HEK293 (cell line): ENCODE data around the gene EPS8.

Experiments used
- AEBP2 ChIP-seq: fragments of 450-650 bp; formaldehyde crosslinking; IDR thresholded peaks from 2 replicates; pipeline ENCODE4 v1.5.1; 2016; ENCODE audit warnings: missing biosample characterization, missing genetic modification characterization, borderline replicate concordance
- IKZF3 ChIP-seq: fragments of 450-650 bp; IDR thresholded peaks from 2 replicates; pipeline ENCODE4 v1.5.0; 2018; ENCODE audit warnings: missing biosample characterization, mild to moderate bottlenecking, missing genetic modification characterization, moderate library complexity
- PRDM1 ChIP-seq: fragments of 450-650 bp; formaldehyde crosslinking; IDR thresholded peaks from 2 replicates; pipeline ENCODE4; 2016; ENCODE audit warnings: missing biosample characterization, missing genetic modification characterization
- SP2 ChIP-seq: fragments of 450-650 bp; formaldehyde crosslinking; IDR thresholded peaks from 2 replicates; pipeline ENCODE4 v1.5.1; 2016; ENCODE audit warnings: missing biosample characterization, missing genetic modification characterization
- ZBTB7A ChIP-seq: fragments of 450-650 bp; formaldehyde crosslinking; IDR thresholded peaks from 2 replicates; pipeline ENCODE4 v1.5.1; 2016; ENCODE audit warnings: low read depth, missing biosample characterization, missing genetic modification characterization
- ZEB2 ChIP-seq: fragments of 450-650 bp; formaldehyde crosslinking; IDR thresholded peaks from 2 replicates; pipeline ENCODE4 v1.5.1; 2016; ENCODE audit warnings: missing biosample characterization, missing genetic modification characterization
- ZIC2 ChIP-seq: fragments of 450-650 bp; formaldehyde crosslinking; IDR thresholded peaks from 2 replicates; pipeline ENCODE4 v1.5.1; 2016; ENCODE audit warnings: missing biosample characterization, missing genetic modification characterization
- ZNF112 ChIP-seq: fragments of 450-650 bp; formaldehyde crosslinking; IDR thresholded peaks from 2 replicates; pipeline ENCODE4 v1.5.0; 2017; ENCODE audit warnings: missing biosample characterization, missing genetic modification characterization
- ZNF140 ChIP-seq: fragments of 450-650 bp; formaldehyde crosslinking; IDR thresholded peaks from 2 replicates; pipeline ENCODE4 v1.5.1; 2016; ENCODE audit warnings: missing biosample characterization, missing genetic modification characterization
- ZNF155 ChIP-seq: fragments of 450-650 bp; formaldehyde crosslinking; IDR thresholded peaks from 2 replicates; pipeline ENCODE4 v1.5.1; 2016; ENCODE audit warnings: missing biosample characterization, missing genetic modification characterization
- ZNF239 ChIP-seq: fragments of 450-650 bp; formaldehyde crosslinking; IDR thresholded peaks from 2 replicates; pipeline ENCODE4 v1.5.1; 2016; ENCODE audit warnings: missing biosample characterization, missing genetic modification characterization
- ZNF248 ChIP-seq: fragments of 450-650 bp; formaldehyde crosslinking; IDR thresholded peaks from 2 replicates; pipeline ENCODE4 v1.5.1; 2017; ENCODE audit warnings: missing biosample characterization, missing genetic modification characterization
- ZNF266 ChIP-seq: fragments of 450-650 bp; formaldehyde crosslinking; IDR thresholded peaks from 2 replicates; pipeline ENCODE4 v1.5.1; 2016; ENCODE audit warnings: missing biosample characterization, missing genetic modification characterization, low read depth
- ZNF335 ChIP-seq: fragments of 450-650 bp; formaldehyde crosslinking; conservative IDR thresholded peaks from 2 replicates; pipeline ENCODE4 v1.5.1; 2016; ENCODE audit warnings: missing biosample characterization, missing genetic modification characterization
- ZNF398 ChIP-seq: fragments of 450-650 bp; formaldehyde crosslinking; IDR thresholded peaks from 2 replicates; pipeline ENCODE4 v1.5.1; 2017; ENCODE audit warnings: missing biosample characterization, missing genetic modification characterization
- ZNF529 ChIP-seq: fragments of 450-650 bp; formaldehyde crosslinking; IDR thresholded peaks from 2 replicates; pipeline ENCODE4 v1.5.1; 2017; ENCODE audit warnings: missing genetic modification characterization, missing biosample characterization; ENCODE audit not compliant: insufficient replicate concordance
- ZNF530 ChIP-seq: fragments of 450-650 bp; formaldehyde crosslinking; IDR thresholded peaks from 2 replicates; pipeline ENCODE4 v1.5.1; 2016; ENCODE audit warnings: low read depth, missing biosample characterization, missing genetic modification characterization
- ZNF544 ChIP-seq: fragments of 450-650 bp; formaldehyde crosslinking; IDR thresholded peaks from 2 replicates; pipeline ENCODE4 v1.5.0; 2017; ENCODE audit warnings: missing biosample characterization, missing genetic modification characterization
- ZNF561 ChIP-seq: fragments of 450-650 bp; IDR thresholded peaks from 2 replicates; pipeline ENCODE4 v1.5.1; 2018; ENCODE audit warnings: missing biosample characterization, missing genetic modification characterization, borderline replicate concordance
- ZNF639 ChIP-seq: fragments of 450-650 bp; formaldehyde crosslinking; IDR thresholded peaks from 2 replicates; pipeline ENCODE4 v1.5.1; 2016; ENCODE audit warnings: missing biosample characterization, missing genetic modification characterization
- ZNF830 ChIP-seq: fragments of 450-650 bp; IDR thresholded peaks from 2 replicates; pipeline ENCODE4 v1.5.0; 2018; ENCODE audit warnings: missing biosample characterization, missing genetic modification characterization, low read depth, mild to moderate bottlenecking, moderate library complexity
- ZNF837 ChIP-seq: fragments of 450-650 bp; formaldehyde crosslinking; IDR thresholded peaks from 2 replicates; pipeline ENCODE4 v1.5.1; 2016; ENCODE audit warnings: missing biosample characterization, missing genetic modification characterization
- ZSCAN4 ChIP-seq: fragments of 450-650 bp; formaldehyde crosslinking; IDR thresholded peaks from 2 replicates; pipeline ENCODE4 v1.5.1; 2017; ENCODE audit warnings: missing biosample characterization, missing genetic modification characterization
- TF ChIP-seq, protein P1 (sequence below): fragments of 450-650 bp; formaldehyde crosslinking; IDR thresholded peaks from 2 replicates; pipeline ENCODE4 v1.5.1; 2016; ENCODE audit warnings: missing biosample characterization, missing genetic modification characterization
- TF ChIP-seq, protein P2 (sequence below): fragments of 450-650 bp; formaldehyde crosslinking; IDR thresholded peaks from 2 replicates; pipeline ENCODE4; 2016; ENCODE audit warnings: missing biosample characterization, missing genetic modification characterization
- TF ChIP-seq, protein P3 (sequence below): fragments of 450-650 bp; formaldehyde crosslinking; IDR thresholded peaks from 2 replicates; pipeline ENCODE4 v1.5.1; 2016; ENCODE audit warnings: missing biosample characterization, missing genetic modification characterization
- TF ChIP-seq, protein P4 (sequence below): fragments of 450-650 bp; formaldehyde crosslinking; IDR thresholded peaks from 2 replicates; pipeline ENCODE4 v1.5.1; 2016; ENCODE audit warnings: missing biosample characterization, missing genetic modification characterization

The EPS8 gene

GRCh38 chr12:15789220-15790171 is at the start of gene EPS8 (continued):
- TF ChIP-seq ZNF529 (no peak), PRDM1 (no peak), SP2 (tag by site-specific recombination) (peak; percentile 62), ZNF830 (tag by site-specific recombination) (no peak), ZNF544 (no peak), ZNF530 (tag by site-specific recombination) (no peak), AEBP2 (tag by site-specific recombination) (no peak), ZSCAN4 (peak; percentile 37; the same call in 1 of the 2 replicates), ZEB2 (tag by site-specific recombination) (peak; percentile 93), ZNF266 (no peak), ZNF248 (tag by site-specific recombination) (no peak), ZNF398 (tag by site-specific recombination) (no peak), ZBTB7A (tag by site-specific recombination) (no peak), ZNF112 (no peak), ZNF639 (tag by site-specific recombination) (peak; percentile 72; the same call in 1 of the 2 replicates), ZNF239 (tag by site-specific recombination) (no peak), IKZF3 (tag by site-specific recombination) (0 out of 2 replicates have a peak, but pooled peaks have one; percentile 12), ZNF335 (tag by site-specific recombination) (peak; percentile 95), ZNF837 (tag by site-specific recombination) (no peak), ZIC2 (tag by site-specific recombination) (no peak; the same call in 1 of the 2 replicates), ZNF155 (tag by site-specific recombination) (no peak), ZNF561 (tag by site-specific recombination) (peak; percentile 92), ZNF140 (no peak)
- TF ChIP-seq, protein P1, sequence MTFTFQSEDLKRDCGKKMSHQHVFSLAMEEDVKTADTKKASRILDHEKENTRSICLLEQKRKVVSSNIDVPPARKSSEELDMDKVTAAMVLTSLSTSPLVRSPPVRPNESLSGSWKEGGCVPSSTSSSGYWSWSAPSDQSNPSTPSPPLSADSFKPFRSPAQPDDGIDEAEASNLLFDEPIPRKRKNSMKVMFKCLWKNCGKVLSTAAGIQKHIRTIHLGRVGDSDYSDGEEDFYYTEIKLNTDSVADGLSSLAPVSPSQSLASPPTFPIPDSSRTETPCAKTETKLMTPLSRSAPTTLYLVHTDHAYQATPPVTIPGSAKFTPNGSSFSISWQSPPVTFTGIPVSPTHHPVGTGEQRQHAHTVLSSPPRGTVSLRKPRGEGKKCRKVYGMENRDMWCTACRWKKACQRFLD (tag by site-specific recombination) = no peak
- TF ChIP-seq, protein P2, sequence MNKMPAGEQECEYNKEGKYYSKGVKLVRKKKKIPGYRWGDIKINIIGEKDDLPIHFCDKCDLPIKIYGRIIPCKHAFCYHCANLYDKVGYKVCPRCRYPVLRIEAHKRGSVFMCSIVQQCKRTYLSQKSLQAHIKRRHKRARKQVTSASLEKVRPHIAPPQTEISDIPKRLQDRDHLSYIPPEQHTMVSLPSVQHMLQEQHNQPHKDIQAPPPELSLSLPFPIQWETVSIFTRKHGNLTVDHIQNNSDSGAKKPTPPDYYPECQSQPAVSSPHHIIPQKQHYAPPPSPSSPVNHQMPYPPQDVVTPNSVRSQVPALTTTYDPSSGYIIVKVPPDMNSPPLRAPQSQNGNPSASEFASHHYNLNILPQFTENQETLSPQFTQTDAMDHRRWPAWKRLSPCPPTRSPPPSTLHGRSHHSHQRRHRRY (tag by site-specific recombination) = no peak
- TF ChIP-seq, protein P3, sequence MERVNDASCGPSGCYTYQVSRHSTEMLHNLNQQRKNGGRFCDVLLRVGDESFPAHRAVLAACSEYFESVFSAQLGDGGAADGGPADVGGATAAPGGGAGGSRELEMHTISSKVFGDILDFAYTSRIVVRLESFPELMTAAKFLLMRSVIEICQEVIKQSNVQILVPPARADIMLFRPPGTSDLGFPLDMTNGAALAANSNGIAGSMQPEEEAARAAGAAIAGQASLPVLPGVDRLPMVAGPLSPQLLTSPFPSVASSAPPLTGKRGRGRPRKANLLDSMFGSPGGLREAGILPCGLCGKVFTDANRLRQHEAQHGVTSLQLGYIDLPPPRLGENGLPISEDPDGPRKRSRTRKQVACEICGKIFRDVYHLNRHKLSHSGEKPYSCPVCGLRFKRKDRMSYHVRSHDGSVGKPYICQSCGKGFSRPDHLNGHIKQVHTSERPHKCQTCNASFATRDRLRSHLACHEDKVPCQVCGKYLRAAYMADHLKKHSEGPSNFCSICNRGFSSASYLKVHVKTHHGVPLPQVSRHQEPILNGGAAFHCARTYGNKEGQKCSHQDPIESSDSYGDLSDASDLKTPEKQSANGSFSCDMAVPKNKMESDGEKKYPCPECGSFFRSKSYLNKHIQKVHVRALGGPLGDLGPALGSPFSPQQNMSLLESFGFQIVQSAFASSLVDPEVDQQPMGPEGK = peak; percentile 85
- TF ChIP-seq, protein P4, sequence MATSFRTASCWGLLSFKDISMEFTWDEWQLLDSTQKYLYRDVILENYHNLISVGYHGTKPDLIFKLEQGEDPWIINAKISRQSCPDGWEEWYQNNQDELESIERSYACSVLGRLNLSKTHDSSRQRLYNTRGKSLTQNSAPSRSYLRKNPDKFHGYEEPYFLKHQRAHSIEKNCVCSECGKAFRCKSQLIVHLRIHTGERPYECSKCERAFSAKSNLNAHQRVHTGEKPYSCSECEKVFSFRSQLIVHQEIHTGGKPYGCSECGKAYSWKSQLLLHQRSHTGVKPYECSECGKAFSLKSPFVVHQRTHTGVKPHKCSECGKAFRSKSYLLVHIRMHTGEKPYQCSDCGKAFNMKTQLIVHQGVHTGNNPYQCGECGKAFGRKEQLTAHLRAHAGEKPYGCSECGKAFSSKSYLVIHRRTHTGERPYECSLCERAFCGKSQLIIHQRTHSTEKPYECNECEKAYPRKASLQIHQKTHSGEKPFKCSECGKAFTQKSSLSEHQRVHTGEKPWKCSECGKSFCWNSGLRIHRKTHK (tag by site-specific recombination) = no peak
